Mucosa of descending colon (tissue), 3 donors: ENCODE results near the gene MBOAT1. TPM values are rescaled to one million over a fixed set of nuclear protein-coding genes. Genes with fewer than 3 reads are reported as not detected.

Experiments used
- ATAC-seq: fragments of 200-7000 bp; cut with Tn5 transposase; one replicate; pipeline ENCODE4 v1.9.1; 2020; ENCODE audit warnings: mild to moderate bottlenecking, moderate library complexity
- DNase-seq, 3 donors: peaks; one replicate each; pipeline ENCODE4 v3.0.0-alpha.2; 2020
- H3K36me3 ChIP-seq: fragments of 200-600 bp; one replicate; pipeline ENCODE4 v1.8.0; 2021; ENCODE audit warnings: low read depth, mild to moderate bottlenecking
- H3K4me1 ChIP-seq: fragments of 200-600 bp; one replicate; pipeline ENCODE4 v1.8.0; 2021; ENCODE audit warnings: low read depth, mild to moderate bottlenecking
- H3K4me3 ChIP-seq: fragments of 200-600 bp; one replicate; pipeline ENCODE4 v1.8.0; 2021; ENCODE audit warnings: mild to moderate bottlenecking
- H3K9me3 ChIP-seq: fragments of 200-600 bp; one replicate; pipeline ENCODE4 v1.8.0; 2021; ENCODE audit warnings: mild to moderate bottlenecking
- CTCF ChIP-seq: fragments of 200-600 bp; IDR thresholded peaks from one replicate; pipeline ENCODE4 v1.8.0; 2022; ENCODE audit warnings: antibody characterized with exemption, mild to moderate bottlenecking
- intact Hi-C, 2 donors: fragments of 100-400 bp; cut with DNase I in 1 of 2; cut with micrococcal nuclease in 1 of 2; formaldehyde crosslinking; loops; one replicate each; pipeline versions ENCODE4 v1.11.0 to v1.11.1; 2022; cut with DNase I, micrococcal nuclease
- total RNA-seq, 3 donors: library from RNA; stranded (reverse); fragmentation: NEBNext Ultra II Directional in 2 of 3; extraction: Animal tissue kit (Norgen Biotek cat#: 25700) in 2 of 3; gene quantifications; one replicate each; pipeline versions ENCODE4 v1.2.1 to v1.2.4, GENCODE V29; 2021 to 2023
- donor health status: DM: no; HTN: no; CAD: no; lungs with moderate emphysema.
- donor health status: DM: no; HTN: no; CAD: no.
- donor health status: DM: no; HTN: yes; CAD: no.

The MBOAT1 gene
- total RNA-seq, 3 donors from 2014 or later, result 33.7 to 77.0 (median 54.4) TPM

- Histone ChIP-seq H3K36me3 (no peaks in the 10 kb centered on the region), H3K4me3 (peak overlapping the region; percentile 54), H3K9me3 (no peaks in the 10 kb centered on the region), H3K4me1 (peaks cover 18% of the 10 kb centered on the region)
- DNase-seq (peak in 2 of 3 donors; percentile 55 to 79), ATAC-seq (peak; percentile 54)
- no peak for TF ChIP-seq CTCF
- intact Hi-C loops, result no loop called here
Observed at GRCh38 chr6:20211941-20212391, 303 bp downstream of the MBOAT1 start.

GRCh38 chr6:20211037-20211940 lies 980 bp downstream of the MBOAT1 start:
- Histone ChIP-seq H3K36me3 (no peaks in the 10 kb centered on the region), H3K4me1 (peaks cover 19% of the 10 kb centered on the region), H3K9me3 (no peaks in the 10 kb centered on the region), H3K4me3 (peak overlapping the region; percentile 17)
- peak in 1 of 3 donors; percentile 65 for DNase-seq
- intact Hi-C loops, result no loop called here
- ATAC-seq, result peak; percentile 47
- no peak for TF ChIP-seq CTCF

GRCh38 chr6:20210158-20210557 lies 2.1 kb downstream of the MBOAT1 start:
- Histone ChIP-seq H3K9me3 (no peaks in the 10 kb centered on the region), H3K4me3 (no peak overlapping the region), H3K4me1 (peaks cover 28% of the 10 kb centered on the region), H3K36me3 (no peaks in the 10 kb centered on the region)
- intact Hi-C loops, result no loop called here
- no peak for DNase-seq
- ATAC-seq, result no peak
- no peak for TF ChIP-seq CTCF

- no peak for TF ChIP-seq CTCF
- ATAC-seq (no peak), DNase-seq (no peak)
- Histone ChIP-seq H3K9me3 (no peaks in the 10 kb centered on the region), H3K4me1 (peaks cover 33% of the 10 kb centered on the region), H3K36me3 (no peaks in the 10 kb centered on the region), H3K4me3 (no peak overlapping the region)
- intact Hi-C loops, result no loop called here
Observed at GRCh38 chr6:20208687-20209378, 3.4 kb downstream of the MBOAT1 start.

GRCh38 chr6:20207088-20207418 lies 5.2 kb downstream of the MBOAT1 start:
- peaks cover 29% of the 10 kb centered on the region for H3K4me1 ChIP-seq
- intact Hi-C loops, result no loop called here

More at GRCh38 chr6:20207088-20207418, 5.2 kb downstream of the MBOAT1 start:
- H3K36me3 ChIP-seq, result no peaks in the 10 kb centered on the region
- no peak overlapping the region for H3K4me3 ChIP-seq
- ATAC-seq (no peak), DNase-seq (no peak)
- H3K9me3 ChIP-seq, result no peaks in the 10 kb centered on the region
- TF ChIP-seq CTCF, result no peak
